Measurements from ENCODE around the gene BSND. TPM values are rescaled to one million over a fixed set of nuclear protein-coding genes. Genes with fewer than 3 reads are reported as not detected.
"Not testable (repeated sequence)": the region's sequence is repeated elsewhere in the genome, so short reads cannot be mapped to it uniquely, and the experiment has no call there.

The BSND gene
- total RNA-seq, result not detected

- DNase-seq (ENCODE audit: low spot score), result no peak
These were observed at the start of gene BSND for GRCh38 chr1:54998677-54999076. Gene BSND (plus strand): TSS chr1:54998933. CDS start chr1:54999187, 254 bp downstream.

DNA sequence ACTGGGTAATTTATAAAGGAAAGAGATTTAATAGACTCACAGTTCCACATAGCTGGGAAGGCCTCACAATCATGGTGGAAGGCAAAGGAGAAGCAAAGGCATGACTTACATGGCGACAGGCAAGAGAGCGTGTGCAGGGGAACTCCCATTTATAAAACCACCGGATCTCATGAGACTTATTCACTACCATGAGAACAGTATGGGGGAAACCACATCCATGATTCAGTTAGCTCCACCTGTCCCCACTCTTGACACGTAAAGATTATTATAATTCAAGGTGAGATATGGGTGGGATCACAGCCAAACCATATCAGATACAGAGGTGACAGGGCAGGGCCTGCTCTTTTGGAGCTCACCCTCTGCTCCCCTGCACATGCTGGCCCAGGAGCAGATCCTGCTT is 49.7 kb upstream of the BSND start:
- DNase-seq (ENCODE audit: low spot score), result no peak
- no peak for ATAC-seq

More at GRCh38 chr1:54998677-54999076, at the start of gene BSND:
- no peak for ATAC-seq

GRCh38 chr1:54950006-54950368 is 48.7 kb upstream of the BSND start:
- ATAC-seq, result no peak
- DNase-seq (ENCODE audit: low spot score), result no peak

DNA sequence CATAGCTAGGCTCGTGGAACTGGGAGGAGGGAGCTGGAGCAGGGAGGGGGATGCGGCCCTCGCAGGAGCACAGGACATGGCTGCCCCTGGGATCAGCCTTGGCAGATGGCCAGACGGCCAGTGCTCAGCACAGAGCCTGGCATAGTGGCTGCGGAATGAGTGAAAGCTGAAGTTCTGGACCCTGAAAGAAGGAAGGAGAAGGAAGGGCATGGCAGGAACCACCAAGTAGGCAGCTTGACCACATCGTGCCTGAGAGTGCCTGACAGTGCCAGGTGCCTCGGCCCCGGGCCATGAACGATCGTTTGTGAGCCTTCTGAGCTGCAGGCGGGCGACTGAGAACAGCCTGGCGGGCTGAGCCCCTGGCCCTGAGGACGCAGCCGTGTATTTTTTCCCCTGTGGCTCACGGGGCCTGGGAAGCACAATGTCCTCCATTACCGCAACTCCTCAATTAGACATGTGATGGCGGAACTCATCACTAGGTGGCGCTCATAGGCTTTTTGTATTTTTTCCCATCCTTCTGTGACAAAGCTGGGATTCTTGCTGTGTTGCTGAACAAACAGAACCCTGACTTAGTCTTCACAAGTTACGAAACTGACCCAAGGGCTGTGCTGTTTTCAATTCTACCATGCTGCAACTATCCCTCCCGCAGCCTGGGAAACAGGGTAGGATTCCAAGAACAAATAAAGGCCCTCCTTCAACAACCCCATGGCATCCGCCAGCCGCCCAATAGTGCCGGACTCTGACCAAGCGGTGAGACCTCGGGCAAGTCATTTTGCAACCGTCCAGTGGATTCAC is 48.2 kb upstream of the BSND start:
- ATAC-seq (peak; percentile 98), DNase-seq (ENCODE audit: low spot score) (peak; percentile 75)

DNA sequence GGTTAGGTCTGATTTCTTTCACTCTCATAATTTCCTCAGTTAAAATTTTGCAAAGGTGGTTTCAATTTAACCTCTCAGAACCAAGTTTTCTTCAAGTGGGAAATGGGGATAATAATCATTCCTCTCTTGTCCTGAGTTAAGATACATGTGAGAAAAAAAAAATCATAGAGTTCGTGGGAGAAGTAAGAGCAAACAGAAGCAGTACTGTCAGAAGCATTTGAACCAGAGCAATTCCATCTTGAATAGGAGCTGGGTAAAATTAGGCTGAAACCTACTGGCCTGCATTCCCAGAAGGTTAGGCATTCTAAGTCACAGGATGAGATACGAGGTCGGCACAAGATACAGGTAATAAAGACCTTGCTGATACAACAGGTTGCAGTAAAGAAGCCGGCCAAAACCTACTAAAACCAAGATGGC is 46.9 kb upstream of the BSND start:
- DNase-seq (ENCODE audit: low spot score), result no peak
- no peak for ATAC-seq

DNA sequence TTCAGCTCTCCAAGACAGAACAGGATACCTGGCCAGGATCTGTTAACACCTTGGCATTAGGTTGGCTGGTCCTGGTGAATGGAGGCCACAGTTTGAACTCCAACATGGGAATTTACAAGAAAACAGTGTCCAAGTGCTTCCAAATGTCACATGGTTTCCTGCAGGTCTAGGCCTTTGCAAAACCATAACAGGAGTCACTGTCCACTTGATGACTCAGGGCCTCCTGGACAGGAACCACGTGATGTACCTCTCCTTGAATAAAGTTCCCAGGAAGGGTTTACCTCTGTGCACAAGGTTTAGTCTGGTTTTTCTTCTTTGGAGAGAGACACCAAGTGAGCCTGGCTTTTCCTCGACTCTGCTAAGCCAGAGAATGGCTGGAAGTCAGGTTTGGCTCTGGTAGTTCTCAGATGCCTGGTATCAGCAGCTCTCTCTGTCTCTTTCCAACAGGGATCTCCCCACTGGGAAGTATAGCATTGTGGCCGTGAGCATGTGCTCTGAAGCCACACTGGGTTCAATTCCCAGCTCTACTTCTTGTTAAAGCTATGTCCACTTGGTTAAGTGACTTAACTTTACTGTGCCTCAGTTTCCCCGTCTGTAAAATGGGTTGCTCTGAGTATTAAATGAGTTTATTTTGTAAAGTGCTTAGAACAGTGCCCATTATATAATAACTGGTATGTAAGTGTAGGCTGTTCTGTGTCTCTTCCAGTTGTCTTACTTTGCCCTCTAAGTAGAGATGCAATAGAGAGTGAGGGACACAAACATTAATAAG is 45.6 kb upstream of the BSND start:
- no peak for DNase-seq (ENCODE audit: low spot score)
- ATAC-seq, result no peak

- ATAC-seq (no peak), DNase-seq (ENCODE audit: low spot score) (no peak)
These were observed 44.9 kb upstream of the BSND start for GRCh38 chr1:54953846-54954245.

DNA sequence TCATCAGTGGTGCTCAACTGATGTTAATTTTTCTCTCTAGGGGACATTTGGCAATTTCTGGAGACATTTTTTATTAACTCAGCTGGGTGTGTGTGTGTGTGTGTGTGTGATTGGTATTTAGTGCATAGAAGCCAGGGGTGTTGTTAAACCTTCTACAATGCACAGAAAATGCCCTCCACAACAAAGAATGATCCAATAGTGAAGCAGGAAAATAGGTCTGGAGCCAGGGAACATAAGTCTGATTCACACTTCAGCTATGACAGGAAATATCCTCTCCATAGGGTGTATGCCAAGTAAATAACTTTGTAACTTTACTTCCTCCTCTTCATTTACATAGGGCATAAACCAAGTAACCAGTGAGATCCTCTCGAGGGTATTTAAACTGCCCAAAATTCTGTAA is 43.4 kb upstream of the BSND start:
- DNase-seq (ENCODE audit: low spot score), result no peak
- ATAC-seq, result no peak

- DNase-seq (ENCODE audit: low spot score) (no peak), ATAC-seq (no peak)
These were observed 42.0 kb upstream of the BSND start for GRCh38 chr1:54956726-54957125.

DNA sequence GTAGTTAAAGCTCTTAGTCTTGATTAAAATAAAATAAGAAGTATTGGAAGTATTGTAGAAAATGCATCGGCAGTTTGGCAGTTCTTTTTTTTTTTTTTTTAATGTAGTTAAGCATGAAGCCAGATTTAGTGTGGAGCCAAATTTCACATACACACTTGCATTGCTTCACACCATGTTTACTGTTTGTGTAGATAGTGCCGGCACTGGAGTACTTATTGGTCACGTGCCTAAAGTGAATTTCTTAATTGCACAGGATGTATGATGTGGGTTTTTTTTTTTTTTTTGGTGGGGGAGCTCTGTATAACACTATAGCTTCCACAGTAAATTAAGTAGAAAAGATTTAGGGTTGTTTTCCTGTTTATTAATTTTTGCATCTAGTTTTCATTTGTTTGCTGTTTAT is 39.5 kb upstream of the BSND start:
- DNase-seq (ENCODE audit: low spot score), result no peak
- ATAC-seq, result no peak

GRCh38 chr1:54962612-54963395 is 35.9 kb upstream of the BSND start:
- ATAC-seq, result no peak
- DNase-seq (ENCODE audit: low spot score), result no peak

- ATAC-seq, result not testable (repeated sequence)
These were observed 34.9 kb upstream of the BSND start for GRCh38 chr1:54963829-54964228.

GRCh38 chr1:54965624-54966340 is 33.0 kb upstream of the BSND start:
- DNase-seq (ENCODE audit: low spot score) (peak; percentile 62), ATAC-seq (peak; percentile 55)

More at GRCh38 chr1:54963829-54964228, 34.9 kb upstream of the BSND start:
- not testable (repeated sequence) for DNase-seq (ENCODE audit: low spot score)

DNA sequence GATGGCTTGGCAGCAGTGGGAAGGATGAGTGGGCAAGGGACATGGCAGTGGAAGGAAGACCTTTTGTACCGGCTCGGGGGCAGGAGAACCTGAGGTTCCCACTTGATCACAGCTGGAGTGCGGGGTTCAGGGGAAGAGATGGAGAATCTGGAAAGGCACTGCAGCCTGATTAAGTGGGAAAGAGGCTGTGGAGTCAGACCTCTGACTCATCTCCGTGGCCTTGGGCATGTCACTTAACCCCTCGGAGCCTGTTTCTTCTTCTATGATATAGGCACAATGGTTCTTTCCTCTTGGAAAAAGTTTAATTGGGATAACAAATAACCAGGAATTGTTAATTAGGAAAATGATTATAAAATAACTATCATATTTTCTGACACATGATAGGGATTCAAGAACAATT is 31.4 kb upstream of the BSND start:
- ATAC-seq (no peak), DNase-seq (ENCODE audit: low spot score) (peak; percentile 15)

DNA sequence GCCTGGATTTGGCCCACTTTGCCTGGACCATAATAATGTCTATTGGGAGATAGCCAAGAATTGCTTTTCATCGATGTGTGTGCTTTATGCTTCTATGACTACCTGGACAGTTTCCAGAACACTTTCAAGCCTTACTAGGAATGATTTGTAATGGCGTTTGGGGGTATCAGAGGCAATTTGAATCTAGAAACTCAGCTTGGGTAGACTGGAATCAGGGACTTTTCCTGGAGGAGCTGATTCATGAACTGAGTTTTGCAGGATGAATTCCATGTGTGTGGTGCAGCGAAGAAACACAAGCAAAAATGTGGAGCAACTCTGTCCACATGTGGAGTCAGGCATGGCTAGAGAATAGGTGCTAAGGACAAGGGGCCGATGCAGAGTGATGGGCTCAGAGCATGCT is 30.2 kb upstream of the BSND start:
- ATAC-seq (no peak), DNase-seq (ENCODE audit: low spot score) (peak; percentile 23)

GRCh38 chr1:54969879-54970278 is 28.9 kb upstream of the BSND start:
- ATAC-seq (no peak), DNase-seq (ENCODE audit: low spot score) (peak; percentile 11)

DNA sequence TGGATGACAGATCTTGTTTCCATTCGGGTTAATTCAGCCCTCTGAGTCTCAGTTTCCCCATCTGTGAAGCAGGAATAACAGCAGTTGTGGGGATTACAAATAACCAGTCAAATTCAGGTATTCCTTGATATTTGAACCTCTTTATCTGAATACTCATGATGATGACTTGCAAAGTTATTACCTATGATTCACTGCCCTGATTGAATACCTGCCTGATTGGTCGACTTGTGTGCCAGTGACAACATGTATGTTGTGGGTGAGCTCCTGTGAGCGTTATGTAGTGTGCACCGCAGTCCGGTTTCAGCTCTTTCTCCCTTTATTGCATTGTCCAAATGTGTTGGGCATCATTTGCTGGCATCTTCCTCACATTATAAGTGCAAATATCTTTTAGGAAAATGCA is 27.8 kb upstream of the BSND start:
- ATAC-seq (no peak), DNase-seq (ENCODE audit: low spot score) (peak; percentile 5)

DNA sequence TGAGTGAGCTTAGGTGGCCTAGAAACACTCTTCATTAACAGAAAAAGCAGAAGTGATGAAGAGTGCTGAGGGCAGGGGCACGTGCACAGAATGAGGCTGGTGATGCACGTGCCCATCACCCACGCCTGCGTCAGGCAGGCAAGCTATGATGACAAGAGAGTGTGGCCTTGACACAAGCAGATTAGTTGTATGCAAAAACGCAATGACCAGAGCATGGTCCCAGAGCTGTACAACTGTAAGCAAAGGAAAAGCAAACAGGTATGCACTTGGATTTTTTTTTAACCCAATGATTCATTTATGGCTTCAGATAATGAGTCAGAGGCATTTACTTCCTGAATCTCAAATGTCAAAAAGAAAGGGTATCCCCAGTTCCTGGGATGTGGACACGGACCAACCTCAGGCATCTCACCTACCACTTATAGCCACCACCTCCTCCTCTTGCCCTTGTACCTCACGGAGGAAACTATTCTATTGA is 27.4 kb upstream of the BSND start:
- ATAC-seq (no peak), DNase-seq (ENCODE audit: low spot score) (peak; percentile 12)

GRCh38 chr1:54972436-54972835 is 26.3 kb upstream of the BSND start:
- DNase-seq (ENCODE audit: low spot score), result peak; percentile 21

GRCh38 chr1:54973205-54973921 is 25.4 kb upstream of the BSND start:
- DNase-seq (ENCODE audit: low spot score) (peak; percentile 48), ATAC-seq (peak; percentile 93)

More at GRCh38 chr1:54972436-54972835, 26.3 kb upstream of the BSND start:
- ATAC-seq, result no peak

All from left lobe of liver (tissue), 2 donors.